Ishikawa (cell line): Measurements from ENCODE around the gene PRDM12.

Source experiments
- CEBPB ChIP-seq: IDR thresholded peaks from 2 replicates; pipeline ENCODE4 v1.6.1; 2012
- CREB1 ChIP-seq: IDR thresholded peaks from 2 replicates; pipeline ENCODE4 v1.6.1; 2012; ENCODE audit warnings: low read depth
- EGR1 ChIP-seq: IDR thresholded peaks from 2 replicates; pipeline ENCODE4 v1.6.1; 2012
- EP300 ChIP-seq: IDR thresholded peaks from 2 replicates; pipeline ENCODE4 v1.6.1; 2012; ENCODE audit warnings: borderline replicate concordance
- FOXM1 ChIP-seq: IDR thresholded peaks from 2 replicates; pipeline ENCODE4 v1.6.1; 2012; ENCODE audit warnings: low read depth, borderline replicate concordance
- MAX ChIP-seq: IDR thresholded peaks from 2 replicates; pipeline ENCODE4 v1.6.1; 2012
- NFIC ChIP-seq: IDR thresholded peaks from 2 replicates; pipeline ENCODE4 v1.6.1; 2012
- RAD21 ChIP-seq: IDR thresholded peaks from 2 replicates; pipeline ENCODE4 v1.6.1; 2012; ENCODE audit warnings: low read depth
- REST ChIP-seq: IDR thresholded peaks from 2 replicates; pipeline ENCODE4 v1.6.1; 2012; ENCODE audit warnings: low read depth, mild to moderate bottlenecking
- TAF1 ChIP-seq: IDR thresholded peaks from 2 replicates; pipeline ENCODE4 v1.6.1; 2012; ENCODE audit warnings: low read depth, mild to moderate bottlenecking
- TCF12 ChIP-seq: IDR thresholded peaks from 2 replicates; pipeline ENCODE4 v1.6.1; 2012; ENCODE audit warnings: low read depth
- TEAD4 ChIP-seq: IDR thresholded peaks from 2 replicates; pipeline ENCODE4 v1.6.1; 2012
- USF1 ChIP-seq: IDR thresholded peaks from 2 replicates; pipeline ENCODE4 v1.6.1; 2012
- YY1 ChIP-seq: IDR thresholded peaks from 2 replicates; pipeline ENCODE4 v1.6.1; 2012; ENCODE audit warnings: low read depth
- ZBTB7A ChIP-seq: IDR thresholded peaks from 2 replicates; pipeline ENCODE4 v1.6.1; 2012; ENCODE audit warnings: low read depth

The PRDM12 gene

GRCh38 chr9:130664251-130665028 is at the start of gene PRDM12:
TSS of gene PRDM12 (plus strand) at chr9:130664594. CDS start at chr9:130664654, 60 bp downstream.
- TF ChIP-seq NFIC, result no peak
- no peak for TF ChIP-seq MAX
- no peak for TF ChIP-seq RAD21
- no peak for TF ChIP-seq EGR1
- TF ChIP-seq ZBTB7A, result no peak
- no peak for TF ChIP-seq EP300
- no peak for TF ChIP-seq FOXM1
- no peak for TF ChIP-seq USF1
- TF ChIP-seq TEAD4, result no peak
- no peak for TF ChIP-seq CEBPB
- no peak for TF ChIP-seq YY1
- TF ChIP-seq TAF1, result no peak

GRCh38 chr9:130616451-130616850 is 47.9 kb upstream of the PRDM12 start:
- TF ChIP-seq NFIC, result no peak
- no peak for TF ChIP-seq USF1
- no peak for TF ChIP-seq CEBPB
- TF ChIP-seq TEAD4, result no peak
- TF ChIP-seq MAX, result no peak
- no peak for TF ChIP-seq ZBTB7A
- TF ChIP-seq EGR1, result no peak
- TF ChIP-seq TCF12, result no peak
- TF ChIP-seq YY1, result no peak
- TF ChIP-seq EP300, result no peak
- TF ChIP-seq CREB1, result no peak
- no peak for TF ChIP-seq FOXM1

GRCh38 chr9:130623466-130623865 is 40.9 kb upstream of the PRDM12 start:
- no peak for TF ChIP-seq NFIC
- no peak for TF ChIP-seq CREB1
- TF ChIP-seq REST, result no peak
- no peak for TF ChIP-seq EGR1
- TF ChIP-seq YY1, result no peak
- no peak for TF ChIP-seq MAX
- TF ChIP-seq EP300, result no peak
- TF ChIP-seq TAF1, result no peak
- TF ChIP-seq RAD21, result no peak
- TF ChIP-seq ZBTB7A, result no peak
- TF ChIP-seq FOXM1, result no peak

GRCh38 chr9:130624154-130624553 is 40.2 kb upstream of the PRDM12 start:
- TF ChIP-seq EGR1 (no peak), REST (no peak), CEBPB (no peak), YY1 (no peak), USF1 (no peak), MAX (no peak), FOXM1 (no peak), NFIC (no peak), EP300 (no peak), TCF12 (no peak), TAF1 (no peak), CREB1 (no peak)
